ENCODE data around the gene RBMS2. TPM values are rescaled to one million over a fixed set of nuclear protein-coding genes. Genes with fewer than 3 reads are reported as not detected.

RBMS2 gene
- total RNA-seq, 4 donors from 2014 or later, result 28.6 to 107 (median 33.0) TPM

DNA sequence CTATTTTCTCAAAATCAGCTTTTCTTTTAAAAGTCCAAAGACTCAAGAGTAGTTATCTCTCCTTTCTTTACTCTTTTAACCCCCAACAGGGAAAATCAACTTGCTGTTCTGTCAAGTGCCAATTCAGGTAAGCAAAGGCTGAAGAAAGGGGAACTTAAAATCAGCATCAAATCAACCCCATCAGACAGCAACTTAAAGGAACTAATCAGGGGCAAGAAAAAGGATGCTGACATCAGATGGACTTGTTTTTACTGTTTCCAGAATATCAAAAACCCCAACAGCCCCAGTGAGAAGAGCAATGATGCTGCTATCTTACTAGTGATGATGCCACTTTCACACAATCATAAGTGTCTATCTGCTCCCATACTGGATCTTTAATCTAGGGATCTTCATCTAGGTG, 105.1 kb downstream of the RBMS2 start:
- Histone ChIP-seq H3K36me3 (no peaks in the 10 kb centered on the region), H3K4me1 (peaks cover 13 to 26% of the 10 kb centered on the region in 2 donors), H3K4me3 (no peak overlapping the region), H3K9me3 (no peaks in the 10 kb centered on the region), H3K27me3 (no peaks in the 10 kb centered on the region), H3K27ac (no peak overlapping the region)
- intact Hi-C loops (cut with DNase I; ENCODE audit: low total_unique reads), result no loop called here
- TF ChIP-seq, protein P1, sequence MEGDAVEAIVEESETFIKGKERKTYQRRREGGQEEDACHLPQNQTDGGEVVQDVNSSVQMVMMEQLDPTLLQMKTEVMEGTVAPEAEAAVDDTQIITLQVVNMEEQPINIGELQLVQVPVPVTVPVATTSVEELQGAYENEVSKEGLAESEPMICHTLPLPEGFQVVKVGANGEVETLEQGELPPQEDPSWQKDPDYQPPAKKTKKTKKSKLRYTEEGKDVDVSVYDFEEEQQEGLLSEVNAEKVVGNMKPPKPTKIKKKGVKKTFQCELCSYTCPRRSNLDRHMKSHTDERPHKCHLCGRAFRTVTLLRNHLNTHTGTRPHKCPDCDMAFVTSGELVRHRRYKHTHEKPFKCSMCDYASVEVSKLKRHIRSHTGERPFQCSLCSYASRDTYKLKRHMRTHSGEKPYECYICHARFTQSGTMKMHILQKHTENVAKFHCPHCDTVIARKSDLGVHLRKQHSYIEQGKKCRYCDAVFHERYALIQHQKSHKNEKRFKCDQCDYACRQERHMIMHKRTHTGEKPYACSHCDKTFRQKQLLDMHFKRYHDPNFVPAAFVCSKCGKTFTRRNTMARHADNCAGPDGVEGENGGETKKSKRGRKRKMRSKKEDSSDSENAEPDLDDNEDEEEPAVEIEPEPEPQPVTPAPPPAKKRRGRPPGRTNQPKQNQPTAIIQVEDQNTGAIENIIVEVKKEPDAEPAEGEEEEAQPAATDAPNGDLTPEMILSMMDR (IDR thresholded peaks at IDR 0.05), result no peak
- TF ChIP-seq POLR2A (IDR thresholded peaks at IDR 0.05), result no peak
- no peak for DNase-seq

DNA sequence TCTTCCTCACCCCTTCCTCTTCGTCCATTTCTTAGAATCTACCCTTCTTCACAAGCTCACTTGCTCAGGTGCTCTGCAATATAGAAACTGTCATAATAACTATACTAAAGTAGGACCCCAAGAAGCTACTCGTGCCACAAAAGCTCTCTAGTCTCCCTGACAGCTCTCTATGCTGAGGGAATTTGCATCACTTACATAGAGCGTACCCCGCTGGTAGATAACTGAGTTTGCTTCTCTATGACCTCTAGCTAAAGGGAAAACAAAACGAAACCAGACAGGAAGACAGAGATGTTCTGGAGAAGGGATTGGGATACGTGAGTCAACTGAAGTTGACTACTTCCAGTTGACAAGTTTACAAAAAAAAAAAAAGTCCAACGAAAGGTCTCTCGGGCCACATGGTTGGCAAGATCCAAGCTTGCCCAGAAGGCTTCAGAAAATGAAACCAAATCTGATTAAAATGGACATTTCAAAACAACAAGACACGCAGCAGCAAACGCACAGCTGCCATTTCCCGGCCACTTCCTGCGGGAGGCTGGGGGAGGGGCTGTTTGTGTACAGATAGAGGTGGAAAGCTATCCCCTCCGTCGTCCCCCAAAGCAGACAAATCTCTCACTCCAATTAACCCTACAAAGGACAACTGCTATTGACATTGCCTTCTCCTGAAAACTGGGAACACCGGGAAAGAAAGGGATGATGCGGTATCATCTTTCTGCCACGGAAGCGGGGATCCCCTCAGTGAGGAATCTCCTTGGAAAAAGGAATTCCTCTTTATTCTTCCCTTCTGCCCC, 107.2 kb downstream of the RBMS2 start:
- intact Hi-C loops (cut with DNase I; ENCODE audit: low total_unique reads), result no loop called here
- DNase-seq, result peak; percentile 47 to 56
- Histone ChIP-seq H3K27me3 (no peaks in the 10 kb centered on the region), H3K27ac (peak overlapping the region; percentile 94 to 100), H3K9me3 (no peaks in the 10 kb centered on the region), H3K4me3 (peak overlapping the region; percentile 87 to 89), H3K36me3 (no peaks in the 10 kb centered on the region), H3K4me1 (peaks cover 21 to 29% of the 10 kb centered on the region in 2 donors)
- TF ChIP-seq, protein P1 (IDR thresholded peaks at IDR 0.05), result no peak
- peak in 1 of 2 donors; percentile 14 for TF ChIP-seq POLR2A (IDR thresholded peaks at IDR 0.05)

GRCh38 chr12:56629459-56630179, 108.0 kb downstream of the RBMS2 start:
- Histone ChIP-seq H3K4me1 (peaks cover 21 to 30% of the 10 kb centered on the region in 2 donors), H3K27me3 (no peaks in the 10 kb centered on the region), H3K9me3 (no peaks in the 10 kb centered on the region), H3K4me3 (peak overlapping the region; percentile 87 to 89), H3K27ac (peak overlapping the region; percentile 94 to 100), H3K36me3 (no peaks in the 10 kb centered on the region)
- peak; percentile 34 to 39 for DNase-seq
- intact Hi-C loops (cut with DNase I; ENCODE audit: low total_unique reads), result loop anchor here (10.0 kb wide), 1 partner anchor 95 kb away; the partner anchor contains the start of gene NACA
- TF ChIP-seq, protein P1 (IDR thresholded peaks at IDR 0.05), result no peak
- no peak for TF ChIP-seq POLR2A (IDR thresholded peaks at IDR 0.05)

DNA sequence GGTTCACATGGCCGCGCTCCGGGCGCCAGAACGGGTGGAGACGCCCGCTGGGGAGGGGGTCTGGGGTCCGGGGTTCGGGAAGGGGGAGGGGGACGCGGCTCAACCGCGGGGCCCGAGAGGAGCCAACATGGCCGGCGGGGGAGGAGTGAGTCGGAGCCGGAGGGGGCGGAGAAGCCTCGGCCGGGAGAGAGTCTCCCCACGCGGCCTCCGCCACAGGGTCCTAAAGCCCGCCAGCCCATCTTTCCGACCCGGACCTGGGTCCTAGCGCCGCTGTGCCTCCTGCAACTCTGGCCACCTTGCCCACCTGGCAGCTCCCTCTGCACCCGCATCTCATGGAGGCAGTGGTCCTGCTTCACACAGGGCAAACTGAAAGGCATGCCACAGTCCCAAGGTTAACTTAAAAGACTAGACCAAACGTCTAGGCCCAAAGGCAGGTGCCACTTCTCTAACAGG, 108.6 kb downstream of the RBMS2 start, which contains the start of gene BAZ2A:
BAZ2A (minus strand) TSS at position 147 of the 453 bp plus-strand sequence. CDS start 12,796 bp downstream, outside the sequence.
- intact Hi-C loops (cut with DNase I; ENCODE audit: low total_unique reads), result loop anchor here (10.0 kb wide), 1 partner anchor 95 kb away; the partner anchor contains the start of gene NACA
- Histone ChIP-seq H3K27me3 (no peaks in the 10 kb centered on the region), H3K4me1 (peaks cover 21 to 30% of the 10 kb centered on the region in 2 donors), H3K36me3 (no peaks in the 10 kb centered on the region), H3K9me3 (no peaks in the 10 kb centered on the region), H3K4me3 (peak within 1 kb of the TSS; percentile 87 to 89), H3K27ac (peak within 1 kb of the TSS; percentile 94 to 100)
- TF ChIP-seq, protein P1 (IDR thresholded peaks at IDR 0.05), result peak in 2 of 4 experiments; percentile 5 to 14
- TF ChIP-seq POLR2A (IDR thresholded peaks at IDR 0.05), result peak; percentile 20 to 34
- DNase-seq, result peak; percentile 83 to 84

Measured in uterus (tissue), 4 donors.